ENCODE data around the gene GATAD2A. TPM values are rescaled to one million over a fixed set of nuclear protein-coding genes. Genes with fewer than 3 reads are reported as not detected.
"Not testable (repeated sequence)": the region's sequence is repeated elsewhere in the genome, so short reads cannot be mapped to it uniquely, and the experiment has no call there.

GATAD2A gene
- total RNA-seq, 2 experiments from 2014 or later: 104 to 107 TPM

GRCh38 chr19:19379527-19379926, 25.9 kb upstream of the GATAD2A start:
- ChIA-PET CTCF (interaction anchor here (0.6 to 1.3 kb wide), 2 partner anchors 26 to 88 kb away, joined by 3 read pairs; partner anchors contain the start of gene GATAD2A), POLR2A (interaction anchor here (1.0 kb wide), 1 partner anchor 15 kb away, joined by 3 read pairs; no protein-coding TSS in a partner anchor)
- Mint-ChIP-seq H3K27ac (no peak overlapping the region), H3K36me3 (ENCODE audit: low read depth) (no peaks in the 10 kb centered on the region), H3K4me1 (ENCODE audit: low read depth) (no peaks in the 10 kb centered on the region), H3K4me3 (no peak overlapping the region), H3K27me3 (no peaks in the 10 kb centered on the region), H3K9me3 (no peaks in the 10 kb centered on the region)
- Histone ChIP-seq H3K9me3 (ENCODE audit: control insufficient read depth in 1 of 2, insufficient read depth in 1 of 2, low read length in 2 of 2) (no peaks in the 10 kb centered on the region), H3K27me3 (ENCODE audit: control insufficient read depth in 1 of 2, insufficient read depth in 2 of 2, low read length in 2 of 2) (no peaks in the 10 kb centered on the region), H3K36me3 (ENCODE audit: insufficient read depth, low read length) (no peaks in the 10 kb centered on the region), H3K4me1 (ENCODE audit: insufficient read depth, low read length) (peaks cover 4% of the 10 kb centered on the region), H3K27ac (ENCODE audit: low read depth in 1 of 2, low read length in 2 of 2) (no peak overlapping the region), H3K4me3 (ENCODE audit: low read length) (no peak overlapping the region)
- intact Hi-C loops (cut with DNase I, micrococcal nuclease): no loop called here
- ATAC-seq (ENCODE audit: poor library complexity): no peak
- no peak for TF ChIP-seq CTCF (IDR thresholded peaks at IDR 0.05)
- no peak for DNase-seq

GRCh38 chr19:19380316-19380715, 25.2 kb upstream of the GATAD2A start:
- intact Hi-C loops (cut with DNase I, micrococcal nuclease); H3K27ac ChIP-seq (ENCODE audit: low read depth in 1 of 2, low read length in 2 of 2); H3K36me3 Mint-ChIP-seq (ENCODE audit: low read depth); H3K9me3 ChIP-seq (ENCODE audit: control insufficient read depth in 1 of 2, insufficient read depth in 1 of 2, low read length in 2 of 2); ATAC-seq (ENCODE audit: poor library complexity); POLR2A ChIA-PET; H3K27me3 Mint-ChIP-seq; H3K4me3 ChIP-seq (ENCODE audit: low read length); H3K9me3 Mint-ChIP-seq; H3K36me3 ChIP-seq (ENCODE audit: insufficient read depth, low read length); H3K27me3 ChIP-seq (ENCODE audit: control insufficient read depth in 1 of 2, insufficient read depth in 2 of 2, low read length in 2 of 2); H3K4me1 Mint-ChIP-seq (ENCODE audit: low read depth); DNase-seq; H3K27ac Mint-ChIP-seq; H3K4me3 Mint-ChIP-seq; H3K4me1 ChIP-seq (ENCODE audit: insufficient read depth, low read length): not testable (repeated sequence)
- CTCF ChIA-PET: interaction anchor here (1.3 kb wide), 1 partner anchor 25 kb away, joined by 3 read pairs; the partner anchor contains the start of gene GATAD2A

GRCh38 chr19:19381007-19381926, 24.2 kb upstream of the GATAD2A start:
- no peak overlapping the region for H3K4me3 Mint-ChIP-seq
- no peak for DNase-seq
- TF ChIP-seq CTCF (IDR thresholded peaks at IDR 0.05): no peak
- H3K4me1 Mint-ChIP-seq (ENCODE audit: low read depth): peaks cover 5% of the 10 kb centered on the region
- Histone ChIP-seq H3K27me3 (ENCODE audit: control insufficient read depth in 1 of 2, insufficient read depth in 2 of 2, low read length in 2 of 2) (no peaks in the 10 kb centered on the region), H3K4me1 (ENCODE audit: insufficient read depth, low read length) (peaks cover 12% of the 10 kb centered on the region), H3K27ac (ENCODE audit: low read depth in 1 of 2, low read length in 2 of 2) (no peak overlapping the region), H3K4me3 (ENCODE audit: low read length) (no peak overlapping the region), H3K9me3 (ENCODE audit: control insufficient read depth in 1 of 2, insufficient read depth in 1 of 2, low read length in 2 of 2) (no peaks in the 10 kb centered on the region), H3K36me3 (ENCODE audit: insufficient read depth, low read length) (no peaks in the 10 kb centered on the region)
- intact Hi-C loops (cut with DNase I, micrococcal nuclease): no loop called here
- ATAC-seq (ENCODE audit: poor library complexity): no peak
- no peaks in the 10 kb centered on the region for H3K27me3 Mint-ChIP-seq
- ChIA-PET POLR2A (no interaction called here), CTCF (no interaction called here)
- H3K36me3 Mint-ChIP-seq (ENCODE audit: low read depth): peaks cover 5% of the 10 kb centered on the region
- H3K9me3 Mint-ChIP-seq: no peaks in the 10 kb centered on the region
- no peak overlapping the region for H3K27ac Mint-ChIP-seq

All from CD4-positive, alpha-beta T cell (primary cell).